Astrocyte (in vitro differentiated cells and primary cell): ENCODE measurements around the gene SNX27.

Experiments used
- CTCF ChIP-seq: IDR thresholded peaks from 2 replicates; pipeline ENCODE4 v1.5.1; 2011; ENCODE audit warnings: low read depth, mild to moderate bottlenecking, inconsistent platforms, low read length, moderate library complexity; ENCODE audit not compliant: insufficient read depth
- EZH2 ChIP-seq: IDR thresholded peaks from 2 replicates; pipeline ENCODE4 v1.6.1; 2012; ENCODE audit warnings: mild to moderate bottlenecking, low read length, inconsistent platforms; ENCODE audit not compliant: insufficient read depth

GRCh38 chr1:151718011-151718431, 106.2 kb downstream of the SNX27 start:
- TF ChIP-seq CTCF (no peak), EZH2 (peak; percentile 5)
